ENCODE data around the gene TNRC6B.
"Not testable (repeated sequence)": the region's sequence is repeated elsewhere in the genome, so short reads cannot be mapped to it uniquely, and the experiment has no call there.

The TNRC6B gene

DNA sequence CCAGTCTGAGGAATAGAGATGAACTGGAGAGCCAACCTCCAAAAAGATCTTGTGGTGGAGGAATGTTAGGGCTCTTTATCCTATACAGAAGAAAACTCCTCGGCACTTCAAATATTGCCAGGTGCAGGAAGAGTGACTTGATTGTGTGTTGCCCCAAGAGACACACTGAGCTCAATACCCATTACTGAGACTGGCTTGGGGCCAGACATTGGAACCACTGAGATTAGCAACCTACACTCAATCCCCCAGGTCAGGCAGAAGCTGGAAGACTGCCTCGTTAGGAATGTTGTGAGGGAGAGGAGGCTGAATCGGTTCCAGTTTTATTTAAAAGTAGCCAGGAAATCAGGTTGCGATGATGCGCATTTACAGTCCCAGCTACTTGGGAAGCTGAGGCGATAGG is 190.3 kb downstream of the TNRC6B start:
- no peak for DNase-seq

- DNase-seq = no peak
Measured at GRCh38 chr22:40368836-40369235, 191.1 kb downstream of the TNRC6B start.

DNA sequence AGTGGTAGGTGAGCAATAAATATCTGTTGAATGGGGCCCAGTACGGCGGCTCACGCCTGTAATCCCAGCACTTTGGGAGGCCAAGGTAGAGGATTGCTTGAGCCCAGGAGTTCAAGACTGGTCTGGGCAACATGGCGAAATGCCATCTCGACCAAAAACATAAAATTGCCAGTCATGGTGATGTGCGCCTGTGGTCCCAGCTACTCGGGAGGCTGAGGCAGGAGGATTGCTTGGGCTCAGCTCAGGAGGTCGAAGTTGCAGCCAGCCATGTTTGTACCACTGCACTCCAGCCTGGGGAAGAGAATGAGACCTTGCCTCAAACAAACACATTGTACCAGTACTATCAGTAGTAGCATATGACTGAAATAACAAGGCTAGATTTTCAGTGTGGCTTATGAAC is 196.8 kb downstream of the TNRC6B start:
- no peak for DNase-seq

- no peak for DNase-seq
Measured at GRCh38 chr22:40376149-40376548, 198.4 kb downstream of the TNRC6B start.

GRCh38 chr22:40377931-40378330 is 200.2 kb downstream of the TNRC6B start:
- DNase-seq = no peak

DNA sequence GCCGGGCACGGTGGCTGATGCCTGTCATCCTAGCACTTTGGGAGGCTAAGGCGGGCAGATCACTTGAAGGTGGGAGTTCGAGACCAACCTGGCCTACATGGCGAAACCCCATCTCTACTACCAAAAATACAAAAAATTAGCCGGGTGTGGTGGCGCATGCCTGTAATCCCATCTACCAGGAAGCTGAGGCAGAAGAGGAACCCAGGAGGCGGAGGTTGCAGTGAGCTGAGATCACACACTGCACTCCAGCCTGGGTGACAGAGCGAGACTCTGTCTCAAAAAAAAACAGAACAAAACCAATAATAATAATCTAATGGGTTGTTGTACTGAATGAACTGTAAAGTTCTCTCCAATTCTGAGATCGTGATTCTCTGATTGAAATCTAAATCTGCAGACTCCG is 200.7 kb downstream of the TNRC6B start:
- DNase-seq = not testable (repeated sequence)

GRCh38 chr22:40381461-40381860 is 203.7 kb downstream of the TNRC6B start:
- DNase-seq = no peak

DNA sequence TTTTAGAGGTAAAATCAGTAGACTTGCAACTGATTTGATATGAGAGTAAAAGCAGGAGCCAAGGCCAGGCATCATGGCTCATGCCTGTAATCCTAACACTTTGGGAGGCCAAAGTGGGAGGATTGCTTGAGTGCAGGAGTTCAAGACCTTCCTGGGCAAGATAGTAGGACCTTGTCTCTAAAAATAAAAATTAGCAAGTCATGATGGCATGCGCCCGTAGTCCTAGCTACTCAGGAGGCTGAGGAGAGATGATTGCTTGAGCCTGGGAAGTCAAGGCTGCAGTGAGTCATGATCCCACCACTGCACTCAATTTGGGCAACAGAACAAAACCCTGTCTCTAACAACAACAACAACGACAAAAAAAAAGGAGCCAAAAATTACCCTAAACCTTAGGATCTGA is 206.2 kb downstream of the TNRC6B start:
- peak; percentile 73 for DNase-seq

- no peak for DNase-seq
Measured at GRCh38 chr22:40385036-40385782, 207.5 kb downstream of the TNRC6B start.
